A673 (cell line): ENCODE results near the gene CEBPE. TPM values are rescaled to one million over a fixed set of nuclear protein-coding genes. Genes with fewer than 3 reads are reported as not detected.

Experiments used
- BruUV-seq: library from RNA; stranded (reverse); fragments of 400-500 nt; replicated peaks from 2 replicates; lab custom pipeline; 2021; lab: Mats Ljungman, UMichigan
- CTCF ChIA-PET: fragments of 300-600 bp; sonication (Branson Sonifier 250); formaldehyde crosslinking; loops from one replicate; lab custom pipeline; 2022; ENCODE audit warnings: antibody characterized with exemption; lab: Charles Lee
- POLR2A ChIA-PET: fragments of 300-600 bp; sonication (Branson Sonifier 250); formaldehyde crosslinking; loops from one replicate; lab custom pipeline; 2022; ENCODE audit warnings: antibody characterized with exemption; ENCODE audit not compliant: low non-redundant PET; lab: Charles Lee
- DNase-seq: peaks from one replicate; pipeline ENCODE4 v3.0.0-alpha.2; 2015; ENCODE audit warnings: low spot score
- H3K27ac ChIP-seq: fragments of 200-600 bp; sonication (generic); 2 replicates; pipeline ENCODE4 v1.5.1; 2016; ENCODE audit warnings: mixed run types, low read depth, mild to moderate bottlenecking, mixed read lengths, antibody characterized with exemption, low read length; ENCODE audit not compliant: poor library complexity, severe bottlenecking
- H3K27me3 ChIP-seq: fragments of 200-600 bp; sonication (generic); replicated peaks from 2 replicates; pipeline ENCODE4 v1.6.1; 2017; ENCODE audit warnings: mixed run types, low read depth, mild to moderate bottlenecking, mixed read lengths, antibody characterized with exemption, low read length; ENCODE audit not compliant: insufficient read depth, poor library complexity
- H3K36me3 ChIP-seq: fragments of 200-600 bp; sonication (generic); 2 replicates; pipeline ENCODE4 v1.6.1; 2016; ENCODE audit warnings: mixed run types, mild to moderate bottlenecking, mixed read lengths, antibody characterized with exemption, low read length; ENCODE audit not compliant: insufficient read depth, poor library complexity, severe bottlenecking
- H3K4me1 ChIP-seq: fragments of 200-600 bp; sonication (generic); 2 replicates; pipeline ENCODE4 v1.6.1; 2017; ENCODE audit warnings: mixed run types, mild to moderate bottlenecking, mixed read lengths, antibody characterized with exemption, low read length; ENCODE audit not compliant: insufficient read depth, poor library complexity, severe bottlenecking
- H3K4me3 ChIP-seq: fragments of 200-600 bp; sonication (generic); 2 replicates; pipeline ENCODE4 v1.5.1; 2016; ENCODE audit warnings: low read depth, mixed run types, mild to moderate bottlenecking, mixed read lengths, low read length; ENCODE audit not compliant: poor library complexity, severe bottlenecking
- H3K9me3 ChIP-seq: fragments of 200-600 bp; sonication (generic); 2 replicates; pipeline ENCODE4 v1.6.1; 2016; ENCODE audit warnings: mixed run types, low read depth, mild to moderate bottlenecking, mixed read lengths, antibody characterized with exemption, low read length; ENCODE audit not compliant: poor library complexity, severe bottlenecking
- EZH2 ChIP-seq: fragments of 200-600 bp; sonication (generic); IDR thresholded peaks from 2 replicates; pipeline ENCODE4 v1.6.1; 2017; ENCODE audit warnings: borderline replicate concordance, low read depth, mild to moderate bottlenecking, mixed read lengths, antibody characterized with exemption, low read length; ENCODE audit not compliant: poor library complexity, severe bottlenecking
- intact Hi-C: fragments of 100-400 bp; cut with micrococcal nuclease; formaldehyde crosslinking; loops from one replicate; pipeline ENCODE4 v1.10.0; 2022; ENCODE audit not compliant: unreplicated experiment
- total RNA-seq: library from RNA; stranded (reverse); gene quantifications from 2 replicates; pipeline ENCODE4 v1.2.3, GENCODE V29; 2021
- TF ChIP-seq, protein P1 (sequence below): fragments of 300-800, 200-600 bp; sonication (generic); conservative IDR thresholded peaks from 2 replicates; pipeline ENCODE4 v1.5.1; 2017; ENCODE audit warnings: low read depth, mild to moderate bottlenecking, antibody characterized with exemption, low read length, moderate library complexity, mixed read lengths

CEBPE gene
- total RNA-seq, 1 experiment from 2014 or later = not detected

DNA sequence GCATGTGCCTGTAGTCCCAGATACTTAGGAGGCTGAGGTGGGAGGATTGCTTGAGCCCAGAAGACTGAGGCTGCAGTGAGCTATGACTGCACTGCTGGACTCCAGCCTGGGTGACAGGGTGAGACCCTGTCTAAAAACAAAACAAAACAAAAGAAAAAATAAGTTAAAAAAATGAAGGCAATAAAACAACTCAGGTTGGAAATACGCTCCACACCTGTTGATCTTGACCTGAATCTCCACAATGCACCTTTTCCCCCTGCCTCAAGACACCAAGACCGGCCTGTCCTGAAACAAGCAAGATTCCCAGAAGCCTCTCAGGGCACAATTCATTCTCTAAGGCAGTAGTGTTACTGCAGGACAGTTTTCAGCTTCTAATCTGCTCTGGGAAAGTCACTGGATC lies 20.8 kb upstream of the CEBPE start:
- TF ChIP-seq, protein P1, sequence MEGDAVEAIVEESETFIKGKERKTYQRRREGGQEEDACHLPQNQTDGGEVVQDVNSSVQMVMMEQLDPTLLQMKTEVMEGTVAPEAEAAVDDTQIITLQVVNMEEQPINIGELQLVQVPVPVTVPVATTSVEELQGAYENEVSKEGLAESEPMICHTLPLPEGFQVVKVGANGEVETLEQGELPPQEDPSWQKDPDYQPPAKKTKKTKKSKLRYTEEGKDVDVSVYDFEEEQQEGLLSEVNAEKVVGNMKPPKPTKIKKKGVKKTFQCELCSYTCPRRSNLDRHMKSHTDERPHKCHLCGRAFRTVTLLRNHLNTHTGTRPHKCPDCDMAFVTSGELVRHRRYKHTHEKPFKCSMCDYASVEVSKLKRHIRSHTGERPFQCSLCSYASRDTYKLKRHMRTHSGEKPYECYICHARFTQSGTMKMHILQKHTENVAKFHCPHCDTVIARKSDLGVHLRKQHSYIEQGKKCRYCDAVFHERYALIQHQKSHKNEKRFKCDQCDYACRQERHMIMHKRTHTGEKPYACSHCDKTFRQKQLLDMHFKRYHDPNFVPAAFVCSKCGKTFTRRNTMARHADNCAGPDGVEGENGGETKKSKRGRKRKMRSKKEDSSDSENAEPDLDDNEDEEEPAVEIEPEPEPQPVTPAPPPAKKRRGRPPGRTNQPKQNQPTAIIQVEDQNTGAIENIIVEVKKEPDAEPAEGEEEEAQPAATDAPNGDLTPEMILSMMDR = no peak
- no peak for TF ChIP-seq EZH2
- ChIA-PET POLR2A (no interaction called here), CTCF (no interaction called here)
- no peaks in the 10 kb centered on the region for H3K36me3 ChIP-seq
- H3K27ac ChIP-seq = no peak overlapping the region
- H3K4me3 ChIP-seq = no peak overlapping the region
- DNase-seq = no peak
- H3K27me3 ChIP-seq = no peaks in the 10 kb centered on the region
- no TSS peak for BruUV-seq
- intact Hi-C loops = no loop called here
- H3K4me1 ChIP-seq = peaks cover 40% of the 10 kb centered on the region
- no peaks in the 10 kb centered on the region for H3K9me3 ChIP-seq

DNA sequence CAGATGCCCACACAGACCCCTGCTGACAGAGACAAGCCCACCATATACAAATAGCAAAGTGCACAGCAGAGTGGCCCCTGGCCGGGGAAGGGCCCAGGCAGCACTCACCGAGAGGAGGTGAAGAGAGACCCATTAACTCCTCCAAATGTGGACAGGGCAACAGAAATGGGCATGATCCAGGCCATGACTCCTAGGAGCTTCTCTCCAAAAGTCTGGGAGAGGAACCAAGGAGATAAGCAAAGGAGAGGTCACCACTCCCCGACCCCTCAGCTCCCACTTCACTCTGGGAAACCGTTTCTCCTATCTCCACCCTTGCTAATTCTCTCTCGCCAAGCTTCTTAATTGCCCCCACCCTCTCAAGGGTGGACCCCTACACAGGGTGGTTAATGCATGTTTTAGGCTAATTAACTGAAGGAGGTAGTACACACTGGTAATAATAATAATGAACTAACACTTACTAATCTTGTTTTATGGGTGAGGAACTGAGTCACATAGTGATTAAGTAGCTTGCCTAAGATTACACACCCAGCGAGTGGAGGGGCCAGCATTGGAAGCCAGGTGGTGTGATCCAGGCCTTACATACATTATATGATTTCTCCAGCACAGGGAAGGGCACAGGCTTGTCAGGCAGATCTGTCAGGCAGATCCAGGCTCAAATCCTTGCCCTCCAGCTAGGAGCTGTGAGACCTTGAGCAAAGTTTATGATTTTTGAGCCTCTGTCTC lies 18.9 kb upstream of the CEBPE start:
- Histone ChIP-seq H3K36me3 (no peaks in the 10 kb centered on the region), H3K4me3 (no peak overlapping the region), H3K27me3 (no peaks in the 10 kb centered on the region), H3K27ac (no peak overlapping the region), H3K9me3 (no peaks in the 10 kb centered on the region), H3K4me1 (peaks cover 22% of the 10 kb centered on the region)
- intact Hi-C loops = no loop called here
- ChIA-PET POLR2A (no interaction called here), CTCF (interaction anchor here (0.7 kb wide), 1 partner anchor 17 kb away, joined by 3 read pairs; no protein-coding TSS in a partner anchor)
- DNase-seq = no peak
- no TSS peak for BruUV-seq
- no peak for TF ChIP-seq EZH2
- TF ChIP-seq, protein P1 = no peak

DNA sequence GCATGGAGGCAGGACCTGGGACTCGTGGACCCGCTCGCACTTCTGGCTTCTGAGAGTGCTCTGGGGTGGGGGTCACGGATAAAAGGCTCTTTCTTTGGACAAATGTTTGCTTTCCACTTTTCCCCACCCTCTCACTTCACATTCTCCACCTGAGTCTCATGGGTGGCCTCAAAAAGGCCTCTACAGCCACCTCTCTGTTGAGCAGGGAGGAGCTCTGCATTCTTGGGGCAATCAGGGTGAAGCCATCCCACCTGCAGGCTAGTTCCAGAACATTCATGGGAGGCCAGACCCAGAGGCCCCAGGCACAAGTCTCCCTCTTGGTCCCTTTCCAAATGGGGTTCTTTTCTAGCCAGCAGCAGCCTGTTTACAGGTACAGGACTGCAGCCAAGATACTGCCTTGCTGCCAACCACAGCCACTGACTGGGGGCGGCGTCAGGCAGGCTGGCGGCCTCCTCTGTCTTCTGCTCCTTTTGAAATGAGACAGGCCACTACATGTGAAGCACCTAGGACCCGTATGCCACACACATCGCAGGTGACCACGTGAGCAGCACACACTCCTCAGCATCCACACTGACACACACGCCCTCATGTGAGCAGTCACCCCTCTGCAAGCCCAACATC lies 18.2 kb upstream of the CEBPE start:
- CTCF ChIA-PET = interaction anchor here (0.7 kb wide), 1 partner anchor 17 kb away, joined by 3 read pairs; no protein-coding TSS in a partner anchor
- no peaks in the 10 kb centered on the region for H3K36me3 ChIP-seq
- TF ChIP-seq, protein P1 = no peak
- TF ChIP-seq EZH2 = no peak
- no peaks in the 10 kb centered on the region for H3K9me3 ChIP-seq
- no peak overlapping the region for H3K4me3 ChIP-seq
- H3K27ac ChIP-seq = no peak overlapping the region
- peaks cover 16% of the 10 kb centered on the region for H3K4me1 ChIP-seq
- intact Hi-C loops = no loop called here
- no TSS peak for BruUV-seq
- POLR2A ChIA-PET = no interaction called here
- no peak for DNase-seq
- H3K27me3 ChIP-seq = no peaks in the 10 kb centered on the region
